Heart left ventricle (tissue), 16 donors: ENCODE measurements around the gene ERCC6L. TPM values are rescaled to one million over a fixed set of nuclear protein-coding genes. Genes with fewer than 3 reads are reported as not detected.

Experiments
- ATAC-seq, 4 donors: fragments of 200-7000 bp; cut with Tn5 transposase; one replicate each; pipeline ENCODE4 v1.9.1; 2020 to 2022; ENCODE audit warnings: moderate library complexity in 4 of 4, mild to moderate bottlenecking in 3 of 4, moderate number of reproducible peaks in 1 of 4
- DNase-seq, 5 donors: peaks; one replicate each; pipeline ENCODE4 v3.0.0-alpha.2; 2020
- H3K27ac ChIP-seq, 12 donors: fragments of 200-600 bp; sonication (generic) in 4 of 12; one replicate each; pipeline versions ENCODE4 v1.5.0 to v1.8.0; 2016 to 2022; ENCODE audit warnings: mild to moderate bottlenecking in 2 of 12
- H3K27me3 ChIP-seq, 9 donors: fragments of 200-600 bp; sonication (generic) in 2 of 9; one replicate each; pipeline versions ENCODE4 v1.5.1 to v1.8.0; 2016 to 2022; ENCODE audit warnings: mild to moderate bottlenecking in 3 of 9
- H3K36me3 ChIP-seq, 9 donors: fragments of 200-600 bp; sonication (generic) in 2 of 9; one replicate each; pipeline versions ENCODE4 v1.5.0 to v1.8.0; 2018 to 2022; ENCODE audit warnings: mild to moderate bottlenecking in 2 of 9
- H3K4me1 ChIP-seq, 12 donors: fragments of 200-600 bp; sonication (generic) in 4 of 12; one replicate each; pipeline versions ENCODE4 v1.5.0 to v1.8.0; 2016 to 2022; ENCODE audit warnings: mild to moderate bottlenecking in 3 of 12
- H3K4me3 ChIP-seq, 12 donors: fragments of 200-600 bp; sonication (generic) in 4 of 12; one replicate each; pipeline versions ENCODE4 v1.5.0 to v1.8.0; 2017 to 2022; ENCODE audit warnings: mild to moderate bottlenecking in 9 of 12, moderate library complexity in 4 of 12
- H3K9me3 ChIP-seq, 12 donors: fragments of 200-600 bp; sonication (generic) in 4 of 12; one replicate each; pipeline versions ENCODE4 v1.5.0 to v1.8.0; 2016 to 2022; ENCODE audit warnings: mild to moderate bottlenecking in 1 of 12
- POLR2A ChIP-seq, 2 donors: fragments of 450-650 bp; IDR thresholded peaks; one replicate each; pipeline ENCODE4 v1.6.1; 2017; ENCODE audit warnings: antibody characterized with exemption in 2 of 2, mild to moderate bottlenecking in 2 of 2, moderate library complexity in 2 of 2
- WGBS, 4 donors: extraction: QIAGEN DNeasy Blood & Tissue Kit in 2 of 4; methylation state at CpG; one replicate each; pipeline versions ENCODE4 v1.1.5 to v1.1.7; 2013 to 2018; 5-methylcytosine and 5-hydroxymethylcytosine counted together
- intact Hi-C, 10 donors: fragments of 100-400 bp; cut with DNase I; formaldehyde crosslinking; loops; one replicate each; pipeline versions ENCODE4 v1.11.1 to v1.14.2; 2022
- long read RNA-seq, 3 donors: library from polyadenylated mRNA; unstranded; transcript quantifications; one replicate each; pipeline ENCODE4 v2.0.0, GENCODE V29; 2020 to 2021
- polyA plus RNA-seq, 2 donors: library from polyadenylated mRNA; stranded (reverse); fragments of 200-250 nt; gene quantifications; one replicate each; pipeline ENCODE4 v1.2.3, GENCODE V29; 2013
- total RNA-seq, 9 donors: library from RNA; depleted of rRNA in 2 of 9; stranded (reverse); fragments of >200 nt in 2 of 9; fragmentation: NEBNext Ultra II Directional in 3 of 9; extraction: Animal tissue kit (Norgen Biotek cat#: 25700) in 3 of 9; gene quantifications; one replicate each; pipeline versions ENCODE4 v1.1.0 to v1.2.4, GENCODE V29; 2016 to 2023
- TF ChIP-seq, protein P1 (sequence below), 12 donors: fragments of 200-600 bp; sonication (generic) in 4 of 12; IDR thresholded peaks; one replicate each; pipeline versions ENCODE4 v1.5.0 to v1.8.0; 2018 to 2022; ENCODE audit warnings: antibody characterized with exemption in 12 of 12, mild to moderate bottlenecking in 5 of 12
- donor health status: ischemic (EF 13 %, LVEDD 7.1; RV severe dilation, severe dysfunction).
- donor health status: healthy with polysubstance abuse.
- donor health status: DM: no; HTN: yes; CAD: no.
- donor health status: DM: no; HTN: no; CAD: no.
- donor health status: ischemic (EF 25% LVEDD 6.9; RV normal size, moderate dysfunction).
- donor health status: ischemic (EF 25% LVEDD 5.7; RV mildly dilated, moderate dysfunction).
- donor health status: healthy.
- donor health status: DM: yes; HTN: yes; CAD: no.
- donor health status: ischemic (EF 35%, LVEDD 5.7; RV mildly dilated, moderate dysfunction).
- donor health status: nonischemic (EF 11% LVEDD 7.7; RV severe dilation, severe dysfunction).
- donor health status: DM: yes; HTN: yes; CAD: no.
- donor health status: PGD.
- donor health status: ischemic (EF 29% LVEDD 5.4; RV normal size, mild dysfunction).
- donor health status: nonischemic (EF 23%, LVEDD 6.1; RV moderate dilation, normal function).

Gene ERCC6L
- total RNA-seq (under 1 TPM in 3 of 9 donors, not detected in 6; 0.09 to 0.45 (median 0.16) TPM), polyA plus RNA-seq (under 1 TPM in 1 of 2 donors, not detected in 1; 0.01 TPM)
- long read RNA-seq, donor 1: 0 reads
- long read RNA-seq, donor 2: 0 reads
- long read RNA-seq, donor 3: 0 reads

DNA sequence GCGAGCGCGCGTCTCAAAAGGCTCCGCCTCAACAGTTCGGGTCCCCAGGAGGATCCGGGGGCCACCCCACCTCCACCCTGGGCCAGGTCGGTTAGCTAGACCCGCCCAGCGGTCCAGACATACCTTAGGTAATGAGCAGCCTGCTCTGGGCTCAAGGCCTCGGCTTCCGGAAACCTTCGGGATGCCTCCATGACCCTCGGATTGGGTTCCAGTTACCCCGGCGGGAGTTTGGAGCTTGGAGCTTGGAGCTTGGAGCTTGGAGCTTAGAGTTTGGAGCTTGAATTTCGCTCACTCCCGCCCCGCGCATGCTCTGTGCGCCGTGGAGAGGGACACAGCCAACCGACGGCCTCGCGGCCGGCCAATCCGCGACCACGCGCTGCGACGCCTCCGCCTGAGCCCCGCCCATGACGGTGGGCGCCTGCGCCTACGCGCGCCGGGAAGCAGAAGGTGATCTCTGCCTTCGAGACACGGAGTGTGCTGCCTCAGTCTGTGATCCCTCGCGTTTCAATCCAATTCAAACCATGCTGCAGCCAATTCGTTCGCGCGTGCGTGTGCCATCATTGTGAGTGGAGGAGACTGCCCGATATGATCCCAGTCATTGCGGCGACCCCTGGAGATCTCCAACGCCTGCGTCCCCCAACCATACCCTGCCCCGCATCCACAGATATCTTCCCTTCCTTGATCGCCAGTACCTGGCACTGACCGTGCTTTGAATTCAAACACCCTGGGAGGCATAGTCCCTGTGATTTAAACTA lies at the start of gene ERCC6L:
TSS of gene ERCC6L (minus strand) at position 307 of the 755 bp plus-strand sequence. CDS start at position 191, 116 bp downstream.
- Histone ChIP-seq H3K27me3 (no peaks in the 10 kb centered on the region), H3K4me1 (peaks cover 0 to 12% (median 0%) of the 10 kb centered on the region in 12 donors), H3K4me3 (peak within 1 kb of the TSS in 10 of 12 donors; percentile 29 to 56 (median 38)), H3K9me3 (no peaks in the 10 kb centered on the region), H3K27ac (peak within 1 kb of the TSS in 2 of 12 donors; percentile 18 to 37), H3K36me3 (no peaks in the 10 kb centered on the region)
- intact Hi-C loops: no loop called here
- 1 to 50% (median 21%) methylated on average over 26 to 59 of the region's 59 CpGs for WGBS, 4 donors
- ATAC-seq (peak; percentile 97 to 100 (median 99)), DNase-seq (peak; percentile 85 to 93 (median 90))
- peak in 1 of 2 donors; percentile 33 for TF ChIP-seq POLR2A (IDR thresholded peaks at IDR 0.05)
- TF ChIP-seq, protein P1, sequence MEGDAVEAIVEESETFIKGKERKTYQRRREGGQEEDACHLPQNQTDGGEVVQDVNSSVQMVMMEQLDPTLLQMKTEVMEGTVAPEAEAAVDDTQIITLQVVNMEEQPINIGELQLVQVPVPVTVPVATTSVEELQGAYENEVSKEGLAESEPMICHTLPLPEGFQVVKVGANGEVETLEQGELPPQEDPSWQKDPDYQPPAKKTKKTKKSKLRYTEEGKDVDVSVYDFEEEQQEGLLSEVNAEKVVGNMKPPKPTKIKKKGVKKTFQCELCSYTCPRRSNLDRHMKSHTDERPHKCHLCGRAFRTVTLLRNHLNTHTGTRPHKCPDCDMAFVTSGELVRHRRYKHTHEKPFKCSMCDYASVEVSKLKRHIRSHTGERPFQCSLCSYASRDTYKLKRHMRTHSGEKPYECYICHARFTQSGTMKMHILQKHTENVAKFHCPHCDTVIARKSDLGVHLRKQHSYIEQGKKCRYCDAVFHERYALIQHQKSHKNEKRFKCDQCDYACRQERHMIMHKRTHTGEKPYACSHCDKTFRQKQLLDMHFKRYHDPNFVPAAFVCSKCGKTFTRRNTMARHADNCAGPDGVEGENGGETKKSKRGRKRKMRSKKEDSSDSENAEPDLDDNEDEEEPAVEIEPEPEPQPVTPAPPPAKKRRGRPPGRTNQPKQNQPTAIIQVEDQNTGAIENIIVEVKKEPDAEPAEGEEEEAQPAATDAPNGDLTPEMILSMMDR (IDR thresholded peaks at IDR 0.05): no peak

GRCh38 chrX:72282302-72282701 lies 43.5 kb upstream of the ERCC6L start:
- 93 to 98% (median 98%) methylated on average over 1 of the region's 1 CpG for WGBS, 4 donors

DNA sequence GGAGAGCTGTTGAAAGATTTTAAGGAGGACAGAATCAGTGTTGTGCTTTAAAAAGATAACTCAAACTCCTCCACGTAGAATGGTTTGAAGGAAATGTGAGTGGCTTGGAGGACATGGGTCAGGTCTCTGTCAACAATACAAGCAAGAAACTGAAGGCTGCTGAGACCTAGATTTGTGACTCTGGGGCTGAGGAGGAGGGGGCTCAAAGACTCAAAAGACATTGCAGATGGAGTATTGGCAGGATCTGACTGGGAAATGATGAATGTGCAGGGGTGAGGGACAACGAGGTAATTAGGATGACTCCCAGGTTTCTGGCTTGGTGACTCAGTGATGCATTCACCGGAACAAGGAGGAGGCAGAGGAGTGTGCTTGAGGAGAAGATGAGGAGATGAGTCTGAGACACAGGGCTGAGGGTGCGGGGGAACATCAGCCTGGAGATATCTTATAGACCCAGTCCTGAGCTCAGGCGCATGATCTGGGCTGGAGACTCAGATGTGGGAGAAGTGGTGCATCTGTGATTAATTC lies 41.6 kb upstream of the ERCC6L start:
- intact Hi-C loops: no loop called here
- no peak for TF ChIP-seq POLR2A (IDR thresholded peaks at IDR 0.05)
- TF ChIP-seq, protein P1 (IDR thresholded peaks at IDR 0.05): no peak
- peaks cover 0 to 6% (median 5%) of the 10 kb centered on the region in 9 donors for H3K36me3 ChIP-seq
- peaks cover 0 to 20% (median 0%) of the 10 kb centered on the region in 9 donors for H3K27me3 ChIP-seq
- ATAC-seq (no peak), DNase-seq (no peak)
- H3K9me3 ChIP-seq: no peaks in the 10 kb centered on the region
- no peak overlapping the region for H3K4me3 ChIP-seq
- H3K4me1 ChIP-seq: peaks cover 0 to 11% (median 7%) of the 10 kb centered on the region in 12 donors
- 69 to 73% (median 71%) methylated on average over 5 of the region's 5 CpGs for WGBS, 4 donors
- no peak overlapping the region for H3K27ac ChIP-seq

More at GRCh38 chrX:72282302-72282701, 43.5 kb upstream of the ERCC6L start:
- Histone ChIP-seq H3K4me3 (no peak overlapping the region), H3K27me3 (peaks cover 0 to 30% (median 0%) of the 10 kb centered on the region in 9 donors), H3K36me3 (no peaks in the 10 kb centered on the region), H3K27ac (no peak overlapping the region), H3K4me1 (no peaks in the 10 kb centered on the region), H3K9me3 (no peaks in the 10 kb centered on the region)
- intact Hi-C loops: no loop called here
- DNase-seq: no peak
- ATAC-seq: no peak
- no peak for TF ChIP-seq POLR2A (IDR thresholded peaks at IDR 0.05)
- TF ChIP-seq, protein P1 (IDR thresholded peaks at IDR 0.05): no peak

DNA sequence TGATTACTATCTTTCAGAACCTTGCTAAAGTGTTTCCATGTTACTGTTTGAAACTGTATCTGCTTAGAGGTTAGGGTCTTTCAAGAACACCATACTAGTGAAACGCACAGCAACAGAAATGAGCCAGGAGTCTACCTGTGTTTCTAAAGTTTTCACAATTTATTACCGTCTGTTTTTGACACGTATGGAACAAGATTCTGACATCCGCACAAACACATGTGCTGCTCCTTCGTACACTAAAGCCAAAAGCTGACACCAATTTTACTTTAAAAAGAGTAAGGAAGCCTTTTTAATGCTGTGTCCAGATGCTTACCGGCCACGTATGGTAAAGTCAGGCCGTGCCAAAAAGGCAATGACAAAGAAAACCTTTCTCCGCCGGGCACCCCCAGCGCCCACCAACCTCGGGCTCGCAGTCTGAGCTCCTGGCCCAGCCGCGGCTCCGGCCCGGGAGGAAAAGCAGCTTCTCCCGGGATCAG lies 37.7 kb upstream of the ERCC6L start:
- 0 to 6% (median 2%) methylated on average over 15 to 18 of the region's 18 CpGs for WGBS, 4 donors
- H3K4me1 ChIP-seq: peaks cover 0 to 33% (median 8%) of the 10 kb centered on the region in 12 donors
- no peaks in the 10 kb centered on the region for H3K9me3 ChIP-seq
- H3K27me3 ChIP-seq: peaks cover 0 to 13% (median 0%) of the 10 kb centered on the region in 9 donors
- TF ChIP-seq POLR2A (IDR thresholded peaks at IDR 0.05): no peak
- TF ChIP-seq, protein P1 (IDR thresholded peaks at IDR 0.05): no peak
- H3K27ac ChIP-seq: peak overlapping the region; percentile 53 to 89 (median 78)
- peaks cover 0 to 45% (median 43%) of the 10 kb centered on the region in 9 donors for H3K36me3 ChIP-seq
- no peak for DNase-seq
- peak in 1 of 4 donors; percentile 50 for ATAC-seq
- H3K4me3 ChIP-seq: peak overlapping the region; percentile 59 to 93 (median 78)
- intact Hi-C loops: loop anchor here in 2 of 10 donors (10.0 kb wide), 1 partner anchor 268 kb away; no protein-coding TSS in a partner anchor
